Liver (tissue), 9 donors: ENCODE results near the gene BTBD17. TPM values are rescaled to one million over a fixed set of nuclear protein-coding genes. Genes with fewer than 3 reads are reported as not detected.

Experiments used
- DNase-seq: peaks from one replicate; pipeline ENCODE4 v3.0.0-alpha.2; 2017; ENCODE audit warnings: low spot score
- H3K27ac ChIP-seq, 2 donors: one replicate each; pipeline ENCODE4 v1.7.0; 2013; ENCODE audit warnings: inconsistent platforms in 2 of 2, low read length in 2 of 2, control low read depth in 1 of 2, low read depth in 1 of 2, mild to moderate bottlenecking in 1 of 2
- H3K27me3 ChIP-seq, 4 donors: one replicate each; pipeline versions ENCODE4 v1.6.1 to v1.7.0; 2013; ENCODE audit warnings: low read length in 3 of 4, inconsistent platforms in 1 of 4, mild to moderate bottlenecking in 1 of 4, moderate library complexity in 1 of 4; ENCODE audit not compliant: control insufficient read depth in 4 of 4, insufficient read depth in 4 of 4
- H3K36me3 ChIP-seq, 4 donors: one replicate each; pipeline versions ENCODE4 v1.6.1 to v1.7.0; 2013; ENCODE audit warnings: low read length in 3 of 4, mild to moderate bottlenecking in 3 of 4, low read depth in 1 of 4, moderate library complexity in 1 of 4; ENCODE audit not compliant: control insufficient read depth in 4 of 4, insufficient read depth in 3 of 4
- H3K4me1 ChIP-seq, 4 donors: one replicate each; pipeline versions ENCODE4 v1.6.1 to v1.7.0; 2013; ENCODE audit warnings: low read length in 3 of 4, mild to moderate bottlenecking in 3 of 4, moderate library complexity in 1 of 4; ENCODE audit not compliant: control insufficient read depth in 4 of 4, insufficient read depth in 4 of 4
- H3K4me3 ChIP-seq, 3 donors: one replicate each; pipeline versions ENCODE4 v1.6.1 to v1.7.0; 2013; ENCODE audit warnings: low read length in 3 of 3, control low read depth in 1 of 3, low read depth in 1 of 3, mild to moderate bottlenecking in 1 of 3
- H3K9ac ChIP-seq, 2 donors: one replicate each; pipeline ENCODE4 v1.7.0; 2013; ENCODE audit warnings: low read length in 2 of 2, mild to moderate bottlenecking in 2 of 2, moderate library complexity in 2 of 2, control low read depth in 1 of 2, low read depth in 1 of 2
- H3K9me3 ChIP-seq, 4 donors: one replicate each; pipeline versions ENCODE4 v1.6.1 to v1.7.0; 2013; ENCODE audit warnings: low read length in 3 of 4; ENCODE audit not compliant: control insufficient read depth in 4 of 4
- CTCF ChIP-seq: fragments of 150-350 bp; IDR thresholded peaks from 2 replicates; pipeline ENCODE4 v1.5.1; 2017; ENCODE audit warnings: improper control_type of control experiment, low read depth, low read length; ENCODE audit not compliant: missing input control
- FOXA1 ChIP-seq: IDR thresholded peaks from 2 replicates; pipeline ENCODE4 v1.6.1; 2016; ENCODE audit warnings: antibody characterized with exemption
- GABPA ChIP-seq, 2 donors: IDR thresholded peaks in 1 of 2; conservative IDR thresholded peaks in 1 of 2; 2 replicates each; pipeline ENCODE4 v1.6.1; 2016; ENCODE audit warnings: antibody characterized with exemption in 2 of 2, mild to moderate bottlenecking in 1 of 2, moderate library complexity in 1 of 2
- HNF4G ChIP-seq: IDR thresholded peaks from 2 replicates; pipeline ENCODE4 v1.6.1; 2016; ENCODE audit warnings: antibody characterized with exemption
- JUND ChIP-seq, 2 donors: IDR thresholded peaks; 2 replicates each; pipeline ENCODE4 v1.6.1; 2016; ENCODE audit warnings: antibody characterized with exemption in 2 of 2
- MAX ChIP-seq: IDR thresholded peaks from 2 replicates; pipeline ENCODE4 v1.6.1; 2016; ENCODE audit warnings: antibody characterized with exemption
- NR2F2 ChIP-seq: IDR thresholded peaks from 2 replicates; pipeline ENCODE4 v1.6.1; 2016; ENCODE audit warnings: antibody characterized with exemption
- RAD21 ChIP-seq, 2 donors: IDR thresholded peaks; 2 replicates each; pipeline ENCODE4 v1.6.1; 2016; ENCODE audit warnings: antibody characterized with exemption in 2 of 2, mild to moderate bottlenecking in 2 of 2
- RXRA ChIP-seq, 2 donors: IDR thresholded peaks; 2 replicates each; pipeline ENCODE4 v1.6.1; 2017 to 2018; ENCODE audit warnings: antibody characterized with exemption in 2 of 2, mild to moderate bottlenecking in 1 of 2
- SP1 ChIP-seq: IDR thresholded peaks from 2 replicates; pipeline ENCODE4 v1.6.1; 2018; ENCODE audit warnings: antibody characterized with exemption, mild to moderate bottlenecking
- TAF1 ChIP-seq: conservative IDR thresholded peaks from 2 replicates; pipeline ENCODE4 v1.6.1; 2016; ENCODE audit warnings: antibody characterized with exemption, mild to moderate bottlenecking
- YY1 ChIP-seq: IDR thresholded peaks from 2 replicates; pipeline ENCODE4 v1.6.1; 2016; ENCODE audit warnings: antibody characterized with exemption, mild to moderate bottlenecking
- ZBTB33 ChIP-seq: IDR thresholded peaks from 2 replicates; pipeline ENCODE4 v1.6.1; 2016; ENCODE audit warnings: antibody characterized with exemption
- WGBS: extraction: QIAGEN DNeasy Blood & Tissue Kit; methylation state at CpG from one replicate; pipeline ENCODE4 v1.1.7; 2013; 5-methylcytosine and 5-hydroxymethylcytosine counted together
- polyA plus RNA-seq, 2 donors: library from polyadenylated mRNA; stranded (reverse) in 1 of 2; unstranded in 1 of 2; fragments of 200-250 nt in 1 of 2; fragments of >200 nt in 1 of 2; fragmentation: Nextera tagmentation in 1 of 2; extraction: Ambion mirVana in 1 of 2; gene quantifications; one replicate each; pipeline versions ENCODE4 v1.2.1 to v1.2.3, GENCODE V29; 2013 to 2015
- total RNA-seq, 2 donors: library from RNA; depleted of rRNA; stranded (reverse); fragments of >200 nt; gene quantifications; one replicate each; pipeline ENCODE4 v1.2.3, GENCODE V29; 2014
- donor health status: healthy.
- donor health status: healthy.
- donor health status: healthy.
- donor health status: healthy.
- donor health status: healthy.

Gene BTBD17
- total and polyA plus RNA-seq, 4 donors: not detected

- Histone ChIP-seq H3K9ac (no peak overlapping the region), H3K36me3 (no peaks in the 10 kb centered on the region), H3K9me3 (no peaks in the 10 kb centered on the region), H3K4me3 (no peak overlapping the region), H3K4me1 (peaks cover 0 to 2% (median 0%) of the 10 kb centered on the region in 4 donors), H3K27me3 (peaks cover 0 to 2% (median 0%) of the 10 kb centered on the region in 4 donors), H3K27ac (no peak overlapping the region)
- 81% methylated on average over 19 of the region's 19 CpGs for WGBS
- TF ChIP-seq TAF1: no peak
- TF ChIP-seq RXRA (IDR thresholded peaks at IDR 0.05): no peak
- no peak for TF ChIP-seq GABPA (IDR thresholded peaks at IDR 0.05 in 1 of 2, conservative IDR thresholded peaks at IDR 0.05 in 1 of 2)
- TF ChIP-seq FOXA1: no peak
- no peak for TF ChIP-seq HNF4G
- TF ChIP-seq JUND (IDR thresholded peaks at IDR 0.05): no peak
- TF ChIP-seq SP1: no peak
- no peak for TF ChIP-seq YY1
- DNase-seq: no peak
Observed at GRCh38 chr17:74339537-74340195, 22.0 kb downstream of the BTBD17 start.

GRCh38 chr17:74337834-74338500 lies 23.7 kb downstream of the BTBD17 start:
- Histone ChIP-seq H3K4me1 (no peaks in the 10 kb centered on the region), H3K27ac (no peak overlapping the region), H3K9me3 (no peaks in the 10 kb centered on the region), H3K4me3 (no peak overlapping the region), H3K36me3 (no peaks in the 10 kb centered on the region), H3K27me3 (no peaks in the 10 kb centered on the region), H3K9ac (no peak overlapping the region)
- TF ChIP-seq ZBTB33: no peak
- TF ChIP-seq GABPA (IDR thresholded peaks at IDR 0.05 in 1 of 2, conservative IDR thresholded peaks at IDR 0.05 in 1 of 2): no peak
- TF ChIP-seq JUND (IDR thresholded peaks at IDR 0.05): no peak
- DNase-seq: no peak
- WGBS: 77% methylated on average over 12 of the region's 12 CpGs

GRCh38 chr17:74336307-74336706 lies 25.4 kb downstream of the BTBD17 start:
- no peak overlapping the region for H3K4me3 ChIP-seq
- no peaks in the 10 kb centered on the region for H3K4me1 ChIP-seq
- DNase-seq: no peak
- no peak overlapping the region for H3K27ac ChIP-seq
- WGBS: 75% methylated on average over 7 of the region's 7 CpGs
- no peak overlapping the region for H3K9ac ChIP-seq
- H3K27me3 ChIP-seq: no peaks in the 10 kb centered on the region
- no peaks in the 10 kb centered on the region for H3K36me3 ChIP-seq
- TF ChIP-seq HNF4G (no peak), GABPA (IDR thresholded peaks at IDR 0.05 in 1 of 2, conservative IDR thresholded peaks at IDR 0.05 in 1 of 2) (no peak)
- no peaks in the 10 kb centered on the region for H3K9me3 ChIP-seq

GRCh38 chr17:74335529-74336062 lies 26.1 kb downstream of the BTBD17 start:
- Histone ChIP-seq H3K27me3 (no peaks in the 10 kb centered on the region), H3K27ac (no peak overlapping the region), H3K36me3 (no peaks in the 10 kb centered on the region), H3K9me3 (no peaks in the 10 kb centered on the region), H3K9ac (no peak overlapping the region), H3K4me1 (no peaks in the 10 kb centered on the region), H3K4me3 (no peak overlapping the region)
- TF ChIP-seq SP1 (no peak), MAX (no peak), RAD21 (IDR thresholded peaks at IDR 0.05) (no peak), NR2F2 (no peak), ZBTB33 (no peak), JUND (IDR thresholded peaks at IDR 0.05) (no peak), CTCF (no peak)
- WGBS: 80% methylated on average over 5 of the region's 5 CpGs
- no peak for DNase-seq
